Neural cell (in vitro differentiated cells): ENCODE data around the gene IRS2.

ENCODE experiments used
- CTCF ChIP-seq: fragments of 450-650 bp; IDR thresholded peaks from 2 replicates; pipeline ENCODE4 v1.5.1; 2014; ENCODE audit warnings: antibody characterized with exemption, mild to moderate bottlenecking, moderate library complexity; ENCODE audit not compliant: poor library complexity, severe bottlenecking
- EP300 ChIP-seq: fragments of 450-650 bp; conservative IDR thresholded peaks from 2 replicates; pipeline ENCODE4 v1.6.1; 2014; ENCODE audit warnings: antibody characterized with exemption, mild to moderate bottlenecking, moderate library complexity; ENCODE audit not compliant: poor library complexity, severe bottlenecking
- EZH2 ChIP-seq: fragments of 200-600, 300-800 bp; shearing (Covaris generic), sonication (generic); IDR thresholded peaks from 2 replicates; pipeline ENCODE4 v1.6.1; 2014; ENCODE audit warnings: antibody characterized with exemption, low read length, borderline replicate concordance, mild to moderate bottlenecking; ENCODE audit not compliant: insufficient read depth, poor library complexity, severe bottlenecking
- MXI1 ChIP-seq: fragments of 450-650 bp; conservative IDR thresholded peaks from 2 replicates; pipeline ENCODE4 v1.6.1; 2014; ENCODE audit warnings: antibody characterized with exemption, mild to moderate bottlenecking; ENCODE audit not compliant: poor library complexity, severe bottlenecking
- POLR2AphosphoS5 ChIP-seq: IDR thresholded peaks from 2 replicates; pipeline ENCODE4 v1.6.1; 2012
- RAD21 ChIP-seq: fragments of 450-650 bp; conservative IDR thresholded peaks from 2 replicates; pipeline ENCODE4 v1.6.1; 2014; ENCODE audit warnings: antibody characterized with exemption, mild to moderate bottlenecking, moderate library complexity
- REST ChIP-seq: IDR thresholded peaks from 2 replicates; pipeline ENCODE4 v1.6.1; 2012; ENCODE audit warnings: borderline replicate concordance
- SMC3 ChIP-seq: fragments of 450-650 bp; conservative IDR thresholded peaks from 2 replicates; pipeline ENCODE4 v1.6.1; 2014; ENCODE audit warnings: antibody characterized with exemption, mild to moderate bottlenecking, moderate library complexity; ENCODE audit not compliant: poor library complexity
- TAF1 ChIP-seq: IDR thresholded peaks from 2 replicates; pipeline ENCODE4 v1.6.1; 2012; ENCODE audit warnings: low read depth

DNA sequence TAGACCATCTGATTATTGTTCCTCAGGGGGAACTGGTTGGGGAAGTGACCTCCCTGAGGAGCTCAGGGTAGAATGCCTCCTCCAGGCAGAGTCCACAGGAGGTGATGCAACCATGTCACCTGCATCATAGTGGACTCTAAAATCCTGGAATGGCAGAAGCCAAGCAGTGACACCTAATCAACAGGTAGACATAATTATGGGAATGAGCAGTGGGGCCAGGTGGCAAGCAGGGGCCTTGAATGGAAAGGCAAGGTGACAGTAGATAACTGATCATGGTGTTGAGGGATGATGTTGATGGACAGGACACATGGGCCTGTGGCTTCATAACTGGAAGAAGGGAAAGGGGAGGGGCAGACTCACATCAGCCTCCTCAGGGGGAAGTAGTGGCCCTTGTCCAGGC, 27.3 kb upstream of the IRS2 start:
- TF ChIP-seq EZH2 (no peak), CTCF (no peak), RAD21 (no peak), SMC3 (no peak), POLR2AphosphoS5 (no peak), REST (no peak), EP300 (no peak), TAF1 (no peak), MXI1 (no peak)
